HG03060 (cell line): Measurements from ENCODE around the gene FOXP1.
"Not testable (repeated sequence)": the region's sequence is repeated elsewhere in the genome, so short reads cannot be mapped to it uniquely, and the experiment has no call there.

Experiments
- ATAC-seq: cut with Tn5 transposase; IDR thresholded peaks from one replicate; pipeline ENCODE4 v1.9.1; 2021; ENCODE audit warnings: low read depth, moderate number of reproducible peaks; ENCODE audit not compliant: unreplicated experiment

FOXP1 gene

GRCh38 chr3:71536376-71536965 lies 47.1 kb downstream of the FOXP1 start:
- no peak for ATAC-seq

GRCh38 chr3:71533588-71533987 lies 49.9 kb downstream of the FOXP1 start:
- ATAC-seq: no peak

GRCh38 chr3:71532639-71533395 lies 50.7 kb downstream of the FOXP1 start:
- ATAC-seq: no peak

GRCh38 chr3:71530903-71531530 lies 52.5 kb downstream of the FOXP1 start:
- no peak for ATAC-seq

GRCh38 chr3:71528816-71529215 lies 54.7 kb downstream of the FOXP1 start:
- ATAC-seq: peak; percentile 92

- not testable (repeated sequence) for ATAC-seq
These were observed 57.1 kb downstream of the FOXP1 start for GRCh38 chr3:71526448-71526847.

GRCh38 chr3:71525391-71525790 lies 58.1 kb downstream of the FOXP1 start:
- no peak for ATAC-seq

GRCh38 chr3:71524672-71525071 lies 58.9 kb downstream of the FOXP1 start:
- ATAC-seq: no peak

- ATAC-seq: no peak
These were observed 59.9 kb downstream of the FOXP1 start for GRCh38 chr3:71523628-71524027.

- ATAC-seq: no peak
These were observed 61.3 kb downstream of the FOXP1 start for GRCh38 chr3:71521940-71522876.

- no peak for ATAC-seq
These were observed 62.5 kb downstream of the FOXP1 start for GRCh38 chr3:71521021-71521352.

GRCh38 chr3:71520161-71521020 lies 63.1 kb downstream of the FOXP1 start:
- no peak for ATAC-seq

GRCh38 chr3:71518089-71518488 lies 65.4 kb downstream of the FOXP1 start:
- ATAC-seq: no peak

- no peak for ATAC-seq
These were observed 66.2 kb downstream of the FOXP1 start for GRCh38 chr3:71517271-71517791.

- no peak for ATAC-seq
These were observed 67.7 kb downstream of the FOXP1 start for GRCh38 chr3:71515636-71516365.

GRCh38 chr3:71514621-71515020 lies 68.9 kb downstream of the FOXP1 start:
- no peak for ATAC-seq

GRCh38 chr3:71513515-71513914 lies 70.0 kb downstream of the FOXP1 start:
- no peak for ATAC-seq

- no peak for ATAC-seq
These were observed 70.4 kb downstream of the FOXP1 start for GRCh38 chr3:71513081-71513480.

GRCh38 chr3:71512544-71512943 lies 71.0 kb downstream of the FOXP1 start:
- ATAC-seq: no peak
